Right ventricle myocardium inferior (tissue), 1 donor: ENCODE data around the gene DDX20. TPM values are rescaled to one million over a fixed set of nuclear protein-coding genes. Genes with fewer than 3 reads are reported as not detected.
A peak's percentile ranks its signal among the peaks of the same experiment; 100 is the strongest.

Source experiments
- ATAC-seq: fragments of 200-7000 bp; cut with Tn5 transposase; one replicate; pipeline ENCODE4 v1.9.1; 2020; ENCODE audit warnings: mild to moderate bottlenecking, moderate library complexity
- DNase-seq: peaks from one replicate; pipeline ENCODE4 v3.0.0; 2021; ENCODE audit errors: missing footprints
- intact Hi-C: fragments of 100-400 bp; cut with DNase I; formaldehyde crosslinking; loops from one replicate; pipeline ENCODE4 v1.11.0; 2022
- long read RNA-seq: library from polyadenylated mRNA; unstranded; transcript quantifications from one replicate; pipeline ENCODE4 v2.0.0, GENCODE V29; 2021
- total RNA-seq: library from RNA; stranded (reverse); fragmentation: NEBNext Ultra II Directional; extraction: Animal tissue kit (Norgen Biotek cat#: 25700); gene quantifications from one replicate; pipeline ENCODE4 v1.2.1, GENCODE V29; 2021
- donor health status: DM: no; HTN: yes; CAD: no; lungs with severe emphysema.

The DDX20 gene, protein sequence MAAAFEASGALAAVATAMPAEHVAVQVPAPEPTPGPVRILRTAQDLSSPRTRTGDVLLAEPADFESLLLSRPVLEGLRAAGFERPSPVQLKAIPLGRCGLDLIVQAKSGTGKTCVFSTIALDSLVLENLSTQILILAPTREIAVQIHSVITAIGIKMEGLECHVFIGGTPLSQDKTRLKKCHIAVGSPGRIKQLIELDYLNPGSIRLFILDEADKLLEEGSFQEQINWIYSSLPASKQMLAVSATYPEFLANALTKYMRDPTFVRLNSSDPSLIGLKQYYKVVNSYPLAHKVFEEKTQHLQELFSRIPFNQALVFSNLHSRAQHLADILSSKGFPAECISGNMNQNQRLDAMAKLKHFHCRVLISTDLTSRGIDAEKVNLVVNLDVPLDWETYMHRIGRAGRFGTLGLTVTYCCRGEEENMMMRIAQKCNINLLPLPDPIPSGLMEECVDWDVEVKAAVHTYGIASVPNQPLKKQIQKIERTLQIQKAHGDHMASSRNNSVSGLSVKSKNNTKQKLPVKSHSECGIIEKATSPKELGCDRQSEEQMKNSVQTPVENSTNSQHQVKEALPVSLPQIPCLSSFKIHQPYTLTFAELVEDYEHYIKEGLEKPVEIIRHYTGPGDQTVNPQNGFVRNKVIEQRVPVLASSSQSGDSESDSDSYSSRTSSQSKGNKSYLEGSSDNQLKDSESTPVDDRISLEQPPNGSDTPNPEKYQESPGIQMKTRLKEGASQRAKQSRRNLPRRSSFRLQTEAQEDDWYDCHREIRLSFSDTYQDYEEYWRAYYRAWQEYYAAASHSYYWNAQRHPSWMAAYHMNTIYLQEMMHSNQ
- total RNA-seq: 6.6 TPM
- long read RNA-seq, full-length matches to known transcripts: 11 of 11 reads
- long read RNA-seq, partial matches to known transcripts: 0 of 11 reads
- long read RNA-seq, other reads (novel, unspliced or antisense): 0 of 11 reads

DNA sequence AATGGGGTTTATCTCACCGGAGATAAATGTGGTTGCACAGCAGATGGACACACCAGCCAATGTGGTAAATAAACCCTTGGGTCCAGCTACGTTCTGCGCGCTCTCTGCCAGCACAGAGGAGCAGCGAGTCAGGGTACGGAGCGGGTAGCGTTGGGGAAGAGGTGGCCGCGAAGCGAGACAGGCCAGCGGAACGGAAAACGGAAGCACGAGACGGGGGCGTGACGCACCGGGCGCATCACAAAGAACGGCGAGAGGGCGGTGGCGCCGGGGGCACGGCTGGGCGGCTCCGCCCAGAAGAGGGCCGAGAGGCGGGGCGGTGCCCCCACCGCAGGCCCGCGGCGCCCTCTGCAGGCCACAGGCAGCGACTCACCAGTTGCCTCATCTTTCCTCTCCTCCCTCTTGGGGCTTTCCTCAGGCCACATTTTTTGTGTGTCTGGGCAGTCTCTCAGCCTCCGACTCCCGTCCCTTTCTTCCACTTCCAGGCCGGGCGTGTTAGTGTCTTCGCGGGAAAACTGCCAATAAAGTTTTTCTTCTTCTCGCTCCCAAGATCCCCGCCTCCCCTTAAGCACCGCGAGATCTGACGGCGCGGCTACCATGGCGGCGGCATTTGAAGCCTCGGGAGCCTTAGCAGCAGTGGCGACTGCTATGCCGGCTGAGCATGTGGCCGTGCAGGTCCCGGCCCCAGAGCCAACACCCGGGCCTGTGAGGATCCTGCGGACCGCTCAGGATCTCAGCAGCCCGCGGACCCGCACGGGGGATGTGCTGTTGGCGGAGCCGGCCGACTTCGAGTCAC, at the start of gene DDX20:
DDX20 (plus strand) TSS at position 571 of the 793 bp plus-strand sequence; CDS start at position 595, 24 bp downstream.
- DNase-seq (peak; percentile 97), ATAC-seq (peak; percentile 98)
- intact Hi-C loops: loop anchor here (1.0 to 10.0 kb wide), 3 partner anchors 40 to 791 kb away; partner anchors contain the start of gene LRIF1

DNA sequence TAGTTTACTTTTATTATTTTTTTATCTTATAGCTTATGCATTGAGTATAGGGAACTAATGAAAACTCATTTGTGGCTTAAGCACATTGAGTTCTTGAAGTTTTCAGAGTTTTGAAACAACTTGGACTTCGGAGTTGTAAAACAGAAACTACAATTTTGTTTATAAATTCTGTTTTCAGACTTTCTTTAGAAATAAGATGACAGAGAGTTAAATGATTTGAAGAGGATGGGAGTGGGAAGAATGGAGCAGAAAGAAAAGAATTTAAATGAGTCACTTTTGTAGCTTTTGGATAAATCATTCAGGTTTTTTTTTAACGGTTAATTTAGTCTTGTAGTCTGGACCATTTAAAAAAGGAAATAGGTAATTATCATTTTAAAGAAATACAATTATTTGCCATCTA, 48.8 kb upstream of the DDX20 start:
- ATAC-seq (no peak), DNase-seq (no peak)
- intact Hi-C loops: no loop called here

DNA sequence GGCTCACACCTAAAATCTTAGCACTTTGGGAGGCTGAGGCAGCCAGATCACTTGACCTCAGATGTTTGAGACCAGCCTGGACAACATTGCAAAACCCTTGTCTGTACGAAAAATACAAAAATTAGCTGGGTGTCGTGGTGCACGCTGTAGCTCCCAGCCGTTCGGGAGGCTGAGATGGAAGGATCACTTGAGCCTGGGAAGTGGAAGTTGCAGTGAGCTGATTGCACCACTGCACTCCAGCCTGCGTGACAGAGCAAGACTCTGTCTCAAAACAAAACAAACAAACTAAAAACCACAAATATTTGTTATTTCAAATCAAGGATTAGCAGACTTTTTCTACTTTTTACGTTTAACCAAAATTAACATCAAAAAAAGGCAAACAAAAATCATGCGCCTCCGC, 47.8 kb upstream of the DDX20 start:
- no peak for DNase-seq

DNA sequence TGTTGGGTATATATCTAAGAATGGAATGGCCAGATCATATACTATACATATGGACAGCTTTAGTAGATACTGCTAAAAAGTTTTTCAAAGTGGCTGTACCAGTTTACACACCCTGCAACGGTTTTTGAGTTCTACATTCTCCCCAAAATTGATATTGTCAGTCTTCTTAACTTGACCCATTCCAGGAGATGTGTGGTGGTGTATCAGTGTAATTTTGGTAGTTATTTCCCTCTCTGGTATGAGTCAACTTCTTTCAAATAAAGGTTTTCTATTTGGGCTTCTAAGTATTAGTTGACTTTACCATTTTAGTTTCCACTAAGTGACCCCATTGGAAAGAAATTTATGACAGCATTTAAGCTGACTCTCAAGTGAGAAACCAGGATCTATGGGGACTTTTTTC, 45.7 kb upstream of the DDX20 start:
- no peak for DNase-seq
- intact Hi-C loops: no loop called here
- ATAC-seq: no peak

More for the DNA sequence above, 47.8 kb upstream of the DDX20 start:
- no peak for ATAC-seq
- intact Hi-C loops: no loop called here

DNA sequence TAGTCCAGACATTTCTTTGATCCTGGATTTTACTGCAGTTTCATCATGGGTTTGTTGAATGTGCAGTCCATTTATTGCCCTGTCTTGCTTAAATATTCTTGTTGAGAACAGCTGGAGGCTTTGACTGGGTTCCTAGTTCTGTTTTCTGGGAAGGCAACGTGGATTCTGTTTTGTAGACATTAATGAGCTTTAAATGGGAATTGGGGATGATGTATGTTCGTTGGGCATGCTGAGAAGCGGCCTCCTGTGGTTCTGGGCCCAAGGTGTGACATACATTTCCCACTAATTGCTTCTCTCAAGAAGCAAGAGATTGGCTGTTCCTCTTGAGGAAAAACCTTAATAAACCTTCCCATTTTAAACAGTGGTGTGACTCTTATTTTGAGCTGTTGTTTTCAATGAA, 39.4 kb upstream of the DDX20 start:
- DNase-seq (no peak), ATAC-seq (no peak)
- intact Hi-C loops: no loop called here

DNA sequence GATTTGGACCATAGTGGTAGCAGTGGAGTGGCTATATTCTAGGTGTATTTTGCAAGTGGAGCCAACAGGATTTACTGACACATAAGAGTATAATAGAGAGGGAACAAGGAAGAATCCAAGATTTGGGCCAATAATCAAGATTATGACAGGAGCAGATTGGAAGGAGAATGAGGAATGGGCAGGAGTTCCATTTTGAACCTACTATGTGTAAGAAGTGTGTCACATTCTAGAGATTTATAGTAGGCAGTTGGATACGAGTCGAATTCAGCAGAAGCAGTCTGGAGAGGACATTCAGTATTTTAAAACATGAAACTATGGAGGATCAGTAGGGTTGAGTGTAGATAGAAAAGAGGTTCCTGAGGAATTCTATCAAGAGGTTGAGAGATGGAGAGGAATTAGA, 38.3 kb upstream of the DDX20 start:
- intact Hi-C loops: no loop called here
- no peak for ATAC-seq
- DNase-seq: no peak

DNA sequence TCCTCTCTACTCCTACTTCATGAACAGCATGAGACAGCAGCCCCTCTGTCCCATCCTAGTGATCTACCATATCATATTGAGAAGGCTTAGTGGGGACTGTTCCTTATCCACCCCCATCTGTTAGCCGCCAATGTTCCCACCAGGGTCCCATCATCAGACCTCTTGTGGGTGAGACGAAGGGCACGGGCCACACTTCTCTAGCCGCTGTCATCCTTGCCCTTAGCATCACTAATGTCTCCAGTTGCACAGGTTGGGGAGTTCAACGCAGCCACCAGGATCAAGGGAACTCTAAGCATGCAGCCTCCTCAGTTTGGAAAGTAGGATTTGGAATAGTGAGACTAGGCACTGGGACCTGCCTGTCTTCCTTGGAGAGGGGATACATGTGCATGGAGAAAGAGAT, 36.6 kb upstream of the DDX20 start:
- ATAC-seq (no peak), DNase-seq (no peak)
- intact Hi-C loops: loop anchor here (2.0 kb wide), 1 partner anchor 28 kb away; no protein-coding TSS in a partner anchor

DNA sequence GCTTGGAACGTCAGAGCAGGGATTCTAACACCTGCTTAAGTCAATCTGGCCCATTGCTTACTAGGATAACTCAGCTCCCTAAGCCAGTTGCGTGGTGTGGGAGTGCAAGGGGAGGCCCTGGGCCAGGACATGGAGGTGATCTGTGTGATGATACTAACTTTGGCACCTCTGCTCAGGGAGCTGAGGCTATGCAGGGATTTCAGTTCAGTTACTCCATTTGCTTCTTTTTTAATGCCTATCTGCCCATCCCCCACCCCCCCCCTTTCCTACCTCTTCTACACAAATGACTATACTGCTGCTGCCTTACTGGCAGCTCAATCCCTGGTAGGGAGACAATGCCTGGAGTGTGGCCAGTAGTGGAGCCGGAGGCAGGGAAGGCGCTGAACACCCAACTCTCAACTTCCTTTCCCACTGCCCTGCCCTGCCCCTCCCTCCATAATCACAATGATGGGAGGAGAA, 36.0 kb upstream of the DDX20 start:
- intact Hi-C loops: loop anchor here (1.0 to 2.0 kb wide), 2 partner anchors 20 to 27 kb away; partner anchors contain the start of gene INKA2
- peak; percentile 73 for DNase-seq

DNA sequence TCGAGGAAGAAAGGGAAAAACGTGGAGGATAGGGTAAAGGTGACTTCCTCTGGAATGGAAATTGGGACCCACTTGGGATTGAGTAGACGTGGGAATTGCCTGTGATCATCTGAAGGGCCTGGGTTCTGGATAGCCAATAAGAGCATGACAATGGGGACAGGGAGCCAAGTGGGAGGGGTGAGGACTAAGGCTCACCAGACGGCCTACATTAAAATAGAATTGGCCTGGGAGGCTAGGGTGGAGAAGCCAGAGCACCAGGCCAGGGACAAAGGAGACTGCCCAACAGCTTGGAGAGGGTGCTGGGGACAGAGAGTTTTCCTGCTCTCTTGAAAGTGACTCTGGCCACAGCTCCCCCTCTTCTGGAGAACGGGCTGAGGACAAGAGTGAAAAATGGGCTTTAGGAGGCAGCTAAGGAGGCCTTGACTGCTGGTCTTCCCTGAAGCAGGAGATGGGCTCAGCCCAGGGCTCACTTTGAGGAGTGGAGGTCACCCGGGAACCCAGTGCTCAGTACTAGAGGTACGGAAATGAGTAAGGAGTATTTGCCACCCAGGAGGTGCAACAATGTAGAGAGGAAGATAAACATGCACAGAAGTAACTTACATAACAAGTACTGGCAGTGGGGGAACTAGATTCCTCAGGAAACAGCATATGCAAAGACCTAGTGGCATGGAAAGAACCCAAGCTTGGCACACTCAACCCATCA, 35.3 kb upstream of the DDX20 start:
- peak; percentile 72 for DNase-seq
- intact Hi-C loops: loop anchor here (1.0 kb wide), 1 partner anchor 19 kb away; the partner anchor contains the start of gene INKA2

More for the DNA sequence above, 36.0 kb upstream of the DDX20 start:
- peak; percentile 9 for ATAC-seq

DNA sequence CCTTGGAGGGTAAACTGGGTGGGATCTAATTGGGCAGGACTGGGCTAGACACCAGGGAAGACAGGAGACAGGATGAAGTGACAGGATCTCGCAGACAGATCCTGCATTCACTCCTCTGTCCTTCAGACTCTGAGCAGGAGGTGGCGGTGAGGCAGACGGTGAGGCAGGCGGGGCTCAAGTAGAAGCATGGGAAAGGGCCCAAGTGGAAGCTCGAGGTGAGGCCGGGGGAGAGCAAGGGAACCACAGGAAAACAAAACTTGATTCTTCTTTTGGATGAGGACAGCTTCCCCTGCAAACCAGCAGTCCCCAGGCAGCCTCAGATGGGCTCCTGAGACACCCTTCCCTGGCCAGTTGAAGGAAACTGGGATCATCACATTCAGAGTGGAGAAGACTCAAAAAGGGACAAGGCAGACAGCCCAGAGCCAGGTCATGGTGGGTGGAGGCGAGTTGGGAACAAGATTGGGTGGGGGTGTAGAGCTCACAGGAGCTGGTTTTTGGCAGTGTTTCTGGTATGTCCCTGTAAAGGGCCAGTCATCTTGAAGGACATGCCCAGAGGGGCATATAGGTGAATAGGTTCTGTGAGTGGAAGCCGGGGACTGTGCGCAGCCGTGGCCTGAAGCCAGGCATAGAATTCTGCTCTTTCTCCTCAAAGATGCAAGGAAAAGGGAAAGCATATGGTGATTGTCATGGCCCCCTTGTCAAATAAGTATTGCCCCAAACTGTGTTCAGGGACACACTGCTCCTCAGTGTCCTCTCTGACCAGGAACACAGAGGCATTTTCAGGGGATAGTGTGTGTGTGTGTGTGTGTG, 34.5 kb upstream of the DDX20 start:
- peak; percentile 9 for ATAC-seq
- intact Hi-C loops: loop anchor here (1.0 kb wide), 1 partner anchor 18 kb away; the partner anchor contains the start of gene INKA2
- no peak for DNase-seq

More for the DNA sequence above, 35.3 kb upstream of the DDX20 start:
- peak; percentile 75 for ATAC-seq

DNA sequence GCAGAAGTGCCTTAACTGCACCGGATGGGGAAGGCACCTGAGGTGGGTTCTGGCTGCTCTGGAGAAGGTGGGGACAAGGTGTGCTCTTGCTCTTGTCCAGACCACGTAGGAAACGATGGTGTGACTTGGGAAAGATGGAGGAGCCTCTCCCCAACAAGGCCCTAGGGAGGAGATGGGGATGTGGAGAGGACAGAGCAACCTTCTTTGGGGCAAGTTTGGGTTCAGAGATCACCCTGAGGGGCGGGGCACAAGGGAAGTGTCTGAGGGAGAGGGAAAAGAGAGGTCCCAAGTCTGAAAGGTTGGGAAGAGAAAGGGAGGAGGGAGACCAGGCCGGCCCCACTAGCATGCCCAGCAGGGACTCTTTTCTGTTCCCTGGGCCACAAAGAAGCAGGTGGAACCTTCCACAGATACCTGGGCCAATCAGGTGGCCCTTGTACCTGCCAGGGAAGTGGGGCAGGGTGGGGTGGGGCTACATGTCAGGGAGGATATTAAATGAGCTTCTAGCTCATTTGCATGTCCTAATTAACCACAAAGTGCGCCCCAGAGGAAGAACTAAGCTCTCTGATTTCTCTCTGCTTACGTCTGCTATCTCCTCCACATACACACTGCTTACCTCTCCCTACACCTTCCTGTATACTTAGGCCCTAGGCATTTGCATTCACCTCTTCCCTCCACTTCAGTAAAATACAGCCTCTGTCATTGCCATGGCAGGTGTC, 32.5 kb upstream of the DDX20 start:
- no peak for ATAC-seq
- no peak for DNase-seq
- intact Hi-C loops: no loop called here

DNA sequence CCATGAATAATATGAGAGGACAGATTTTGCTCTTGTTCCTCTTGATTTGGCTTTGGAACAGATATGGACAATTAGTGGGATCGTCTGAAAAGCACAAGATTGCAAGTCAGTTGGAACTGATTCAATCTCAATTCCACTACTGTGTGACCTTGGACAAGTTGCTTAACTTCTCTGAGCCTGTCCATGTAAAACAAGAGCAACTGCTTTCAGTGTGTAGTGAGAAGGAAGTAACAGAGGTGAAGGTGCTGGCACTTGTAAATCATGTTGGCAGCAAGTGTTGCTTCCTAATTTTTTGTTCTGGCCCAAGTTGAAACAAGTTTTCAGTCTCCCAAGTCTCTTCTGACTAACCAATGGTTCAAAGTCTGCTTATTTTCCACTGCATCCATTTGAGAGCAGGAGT, 31.8 kb upstream of the DDX20 start:
- intact Hi-C loops: no loop called here
- ATAC-seq (no peak), DNase-seq (no peak)

DNA sequence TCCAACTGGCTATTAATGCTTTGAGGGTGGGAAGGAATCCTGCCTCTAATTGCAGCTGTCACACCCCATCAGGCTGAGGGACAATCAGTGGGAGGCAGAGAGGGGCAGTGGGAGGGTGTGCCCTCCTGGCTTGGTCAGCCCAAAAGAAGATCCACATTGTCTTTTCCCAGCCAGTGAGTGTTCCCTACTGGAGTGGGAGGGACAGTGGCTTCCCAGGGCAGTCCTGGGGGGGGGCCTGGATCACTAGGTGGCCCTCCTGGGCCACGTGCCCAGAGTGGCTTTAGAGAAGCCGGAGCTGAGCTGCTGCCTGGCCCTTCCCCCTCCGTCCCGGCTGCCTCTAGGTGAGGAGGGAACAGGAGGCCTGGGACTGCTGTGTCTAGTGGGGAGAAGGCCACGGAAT, 30.5 kb upstream of the DDX20 start:
- ATAC-seq: peak; percentile 64

DNA sequence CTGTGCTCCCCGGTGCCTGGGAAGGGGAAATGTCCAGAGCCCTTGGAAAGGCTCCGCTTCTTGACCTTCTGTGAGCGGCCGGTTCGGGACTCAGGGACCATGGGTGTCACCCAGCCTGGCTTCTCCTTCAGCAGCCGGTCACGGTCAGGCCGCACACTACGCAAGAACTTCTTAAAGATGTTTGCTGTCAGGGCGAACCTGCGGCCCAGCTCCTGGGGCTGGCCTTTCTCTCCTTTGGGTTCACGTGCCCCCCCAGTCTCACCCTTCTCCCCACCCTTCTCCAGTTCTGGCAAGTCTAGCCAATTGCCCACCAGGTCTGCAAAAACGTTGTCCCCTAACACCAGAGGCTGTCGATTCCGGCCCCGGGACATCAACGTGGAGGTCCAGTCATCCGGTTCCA, 28.6 kb upstream of the DDX20 start:
- DNase-seq: peak; percentile 69
- intact Hi-C loops: no loop called here
- no peak for ATAC-seq

More for the DNA sequence above, 30.5 kb upstream of the DDX20 start:
- intact Hi-C loops: no loop called here
- DNase-seq: peak; percentile 83

DNA sequence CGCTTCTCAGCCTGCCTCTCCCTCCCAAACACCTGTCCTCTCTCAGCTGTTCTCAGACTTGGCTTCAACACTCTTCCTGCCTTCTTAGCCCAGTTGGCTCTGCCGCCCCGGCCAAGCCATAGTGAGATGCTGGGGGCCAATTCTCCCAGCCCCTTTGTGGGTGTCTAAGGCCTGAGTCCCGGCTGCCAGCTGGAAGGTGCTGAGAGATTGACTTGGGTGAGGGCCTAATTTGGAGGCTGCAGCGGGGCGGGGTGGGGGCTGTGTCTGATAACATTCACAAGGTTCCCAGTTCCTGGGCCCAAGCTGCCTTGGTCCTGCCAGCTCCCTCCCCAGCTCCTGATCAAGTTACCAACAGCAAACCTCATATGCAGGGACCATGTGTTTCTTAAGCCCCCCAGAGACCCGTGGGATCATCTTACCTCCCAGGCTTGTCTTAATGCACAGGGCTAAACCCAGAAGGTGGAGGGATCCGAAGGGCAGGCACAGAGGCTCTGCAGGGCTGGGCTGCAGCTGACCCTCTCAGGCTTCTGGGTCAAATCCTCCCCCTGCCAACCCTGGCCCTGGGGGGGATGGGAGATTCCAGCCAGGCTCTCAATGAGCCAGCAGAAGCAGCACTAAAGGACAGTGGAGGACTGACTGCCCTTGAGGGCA, 26.3 kb upstream of the DDX20 start:
- DNase-seq: peak; percentile 84
- intact Hi-C loops: loop anchor here (1.0 kb wide), 1 partner anchor 10 kb away; the partner anchor contains the start of gene INKA2

More for the DNA sequence above, 26.3 kb upstream of the DDX20 start:
- peak; percentile 55 for ATAC-seq
